Fibroblast of skin of back (primary cell): ENCODE results near the gene MLST8.
A peak's percentile ranks its signal among the peaks of the same experiment; 100 is the strongest.
"Not testable (repeated sequence)": the region's sequence is repeated elsewhere in the genome, so short reads cannot be mapped to it uniquely, and the experiment has no call there.

ENCODE experiments used
- DNase-seq: peaks from one replicate; pipeline ENCODE4 v3.0.0-alpha.2; 2013

Gene MLST8

DNA sequence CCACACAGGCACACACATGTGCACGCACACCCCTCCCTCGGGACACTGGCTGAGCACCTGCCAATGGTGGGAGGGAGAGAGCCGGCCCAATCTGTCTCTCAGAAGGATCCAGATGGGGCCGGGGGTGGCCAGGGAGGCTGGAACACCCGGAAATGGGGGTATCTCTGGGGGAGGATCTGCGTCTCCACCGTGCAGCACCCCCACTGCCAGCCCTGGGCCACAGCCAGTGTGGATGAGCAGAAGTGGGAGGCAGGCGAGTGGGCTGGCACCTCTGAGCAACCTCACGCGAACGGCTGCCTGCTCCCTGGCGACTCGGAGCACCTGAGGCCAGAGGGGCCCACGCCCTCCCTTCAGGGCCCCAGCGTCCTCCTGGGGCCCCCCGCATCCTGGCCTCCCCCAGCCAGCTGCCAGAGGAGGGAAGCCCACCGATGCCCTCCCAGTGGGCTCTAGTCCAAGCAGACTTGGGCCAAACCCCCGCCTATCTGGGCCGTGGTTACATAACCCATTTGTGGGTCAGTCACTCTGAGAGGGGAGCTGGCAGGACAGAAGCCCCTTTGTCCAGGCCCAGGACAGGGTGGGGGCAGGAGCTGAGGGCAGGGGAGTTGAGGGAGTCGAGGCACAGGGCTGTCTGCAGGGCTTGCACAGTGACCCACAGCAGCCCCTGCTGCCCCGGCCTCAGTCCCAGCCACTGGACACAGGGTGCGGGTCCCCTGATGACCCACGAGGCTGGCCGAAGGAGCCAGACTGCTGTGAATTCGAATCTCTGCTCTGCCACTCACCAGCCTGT lies 14.4 kb upstream of the MLST8 start:
- no peak for DNase-seq

DNA sequence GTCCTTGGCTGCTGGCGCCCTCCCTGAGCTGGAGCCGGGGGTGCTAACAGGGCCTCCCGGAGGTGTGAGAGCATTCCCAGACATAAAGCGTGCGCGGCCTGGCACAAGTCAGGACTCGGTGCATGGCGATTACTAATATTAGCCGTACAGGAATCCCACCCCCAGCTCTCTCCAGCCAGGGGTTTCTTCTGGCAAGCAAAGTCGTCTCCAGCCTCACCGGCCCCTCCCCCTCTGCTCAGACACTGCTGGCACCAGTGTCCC lies 13.9 kb upstream of the MLST8 start:
- no peak for DNase-seq

DNA sequence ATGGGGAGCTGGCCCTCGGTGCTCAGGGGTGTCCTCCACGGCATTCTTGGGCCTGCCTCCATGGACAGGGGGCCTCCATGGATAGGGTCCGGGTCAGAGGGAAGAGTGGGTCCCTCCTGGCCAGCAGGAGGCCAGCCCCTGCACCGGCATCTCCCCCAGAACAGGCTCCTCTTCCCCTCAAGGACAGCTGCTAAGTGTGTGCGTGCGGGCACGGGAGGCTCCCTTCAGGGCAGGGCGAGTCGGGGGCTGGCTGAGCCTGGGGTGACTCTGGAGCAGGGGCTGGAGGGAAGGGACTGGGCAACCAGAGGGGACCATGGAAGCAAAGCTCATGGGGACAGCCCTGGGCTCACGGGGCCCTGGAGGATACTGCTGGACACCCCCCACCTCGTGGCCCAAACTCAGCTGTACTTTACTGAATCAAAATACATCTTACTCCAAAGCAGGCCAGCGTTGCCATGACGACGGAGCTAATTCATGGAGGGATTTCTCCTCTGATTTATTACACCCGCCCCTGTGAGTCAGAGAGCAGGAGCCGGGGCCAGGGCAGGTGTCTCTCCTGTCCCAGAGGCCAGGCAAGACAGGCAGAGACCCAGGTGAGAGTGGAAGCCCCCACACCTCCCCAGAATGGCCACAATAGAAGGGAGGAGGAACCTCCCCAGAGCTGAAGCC lies 11.0 kb upstream of the MLST8 start:
- DNase-seq, result peak; percentile 37

GRCh38 chr16:2194852-2195321 lies 10.4 kb upstream of the MLST8 start:
- peak; percentile 17 for DNase-seq

DNA sequence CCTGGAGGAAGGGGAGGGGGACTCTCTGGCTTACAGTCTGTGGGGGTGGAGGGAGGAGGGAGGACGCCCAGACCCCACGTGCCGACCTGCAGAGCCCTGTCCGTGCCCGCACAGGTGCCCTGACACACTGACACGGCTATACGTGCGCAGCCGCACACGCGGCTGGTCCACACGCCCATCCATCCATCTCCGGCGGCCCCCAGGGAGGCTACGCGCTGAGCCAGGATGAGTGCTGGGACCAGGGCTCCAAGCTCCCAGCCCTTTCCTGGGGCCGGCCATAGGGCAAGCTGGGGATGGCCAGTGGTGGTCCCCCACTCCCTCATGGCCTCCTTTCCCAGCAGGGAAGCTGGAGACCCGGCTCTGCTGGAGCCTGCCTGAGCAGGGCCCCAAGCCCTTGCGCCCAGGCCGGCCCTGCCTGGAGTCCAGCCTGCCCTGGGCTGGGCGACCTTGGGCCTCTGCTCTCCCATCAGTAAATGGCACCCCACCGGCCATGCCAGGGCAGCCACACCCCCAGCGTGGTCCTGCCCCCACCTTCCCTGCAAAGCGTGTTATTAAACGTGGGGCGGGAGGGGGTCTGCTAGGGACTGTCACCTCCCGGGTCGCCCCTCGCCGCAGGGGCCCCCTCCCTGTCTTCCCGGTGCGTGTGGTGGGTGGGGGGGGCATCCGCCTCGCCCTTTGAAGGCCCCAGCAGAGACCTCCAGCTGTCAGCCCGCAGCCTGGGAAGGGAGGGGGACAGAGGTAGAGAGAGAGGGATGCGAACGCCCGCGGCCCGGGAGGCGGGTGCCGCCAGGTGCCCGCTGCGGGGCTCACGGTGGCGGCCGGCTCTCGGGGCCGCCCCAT lies 9.7 kb upstream of the MLST8 start:
- no peak for DNase-seq

GRCh38 chr16:2196162-2196980 lies 8.9 kb upstream of the MLST8 start, which contains the start of gene CASKIN1:
CASKIN1 (minus strand) TSS chr16:2196605; CDS start chr16:2196432, 173 bp downstream.
- DNase-seq, result no peak

DNA sequence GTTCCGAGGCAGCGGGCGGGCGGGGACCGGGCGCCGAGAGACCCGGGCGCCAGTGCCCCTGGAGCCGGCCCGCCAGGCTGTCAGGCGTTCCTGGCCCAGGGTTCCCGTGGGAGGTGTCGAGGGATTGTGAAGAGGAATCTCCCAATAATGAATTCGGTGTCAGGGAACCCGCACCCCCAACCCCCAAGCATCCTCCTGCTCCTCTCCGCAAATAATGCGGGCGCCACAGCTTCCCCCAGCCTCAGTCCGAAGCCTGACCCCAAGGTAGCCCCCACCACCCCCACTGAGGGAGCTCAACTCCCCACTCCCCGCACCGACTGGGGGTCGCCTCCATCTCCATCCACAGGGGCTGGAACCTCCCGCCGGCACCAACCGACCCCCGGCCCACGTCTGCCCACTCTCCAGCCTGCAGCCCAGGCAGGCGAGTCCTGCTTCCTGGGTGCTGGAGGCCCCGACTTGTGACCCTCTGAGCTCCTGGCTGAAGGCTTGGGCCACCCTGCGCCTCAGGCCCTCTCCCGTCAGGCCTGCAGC lies 8.2 kb upstream of the MLST8 start:
- DNase-seq, result no peak

DNA sequence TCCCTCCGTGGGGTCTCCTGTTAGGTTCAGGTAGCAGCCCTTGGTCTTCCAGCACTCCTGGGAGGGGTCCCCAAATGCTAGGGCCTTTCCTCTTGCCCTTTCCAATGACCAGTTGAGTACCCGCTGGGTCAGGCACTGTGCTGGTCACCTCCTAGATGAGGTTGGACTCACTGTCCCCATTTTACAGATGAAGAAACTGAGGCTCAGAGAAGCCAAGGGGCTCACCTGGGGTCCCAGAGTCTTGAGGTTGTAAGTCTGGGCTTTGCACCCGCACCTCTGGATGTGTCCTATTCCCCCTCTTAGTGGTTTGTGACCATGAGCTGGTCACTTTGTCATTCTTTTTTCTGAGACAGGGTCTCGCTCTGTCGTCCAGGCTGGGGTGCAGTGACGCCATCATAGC lies 7.5 kb upstream of the MLST8 start:
- DNase-seq, result no peak

GRCh38 chr16:2198283-2198682 lies 7.0 kb upstream of the MLST8 start:
- no peak for DNase-seq

DNA sequence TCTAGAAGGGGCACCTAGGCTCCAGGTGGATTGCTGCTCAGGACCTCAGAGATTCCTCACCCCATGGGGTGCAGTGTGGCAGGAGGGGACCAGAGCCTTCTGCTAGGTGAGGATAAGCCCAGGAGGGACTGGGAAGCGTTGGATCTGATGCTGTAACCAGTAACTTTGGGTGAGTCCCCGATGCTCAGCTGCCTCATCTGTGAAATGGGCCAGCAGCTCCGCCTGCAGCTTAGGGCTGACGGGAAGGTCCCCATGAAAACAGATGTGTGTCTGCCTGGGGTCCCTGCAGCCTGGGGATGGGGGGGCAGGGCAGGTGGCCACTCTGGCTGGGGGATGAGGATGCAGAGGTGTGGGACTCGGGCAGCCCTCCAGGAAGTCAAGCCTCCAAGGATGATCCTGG lies 6.2 kb upstream of the MLST8 start:
- no peak for DNase-seq

DNA sequence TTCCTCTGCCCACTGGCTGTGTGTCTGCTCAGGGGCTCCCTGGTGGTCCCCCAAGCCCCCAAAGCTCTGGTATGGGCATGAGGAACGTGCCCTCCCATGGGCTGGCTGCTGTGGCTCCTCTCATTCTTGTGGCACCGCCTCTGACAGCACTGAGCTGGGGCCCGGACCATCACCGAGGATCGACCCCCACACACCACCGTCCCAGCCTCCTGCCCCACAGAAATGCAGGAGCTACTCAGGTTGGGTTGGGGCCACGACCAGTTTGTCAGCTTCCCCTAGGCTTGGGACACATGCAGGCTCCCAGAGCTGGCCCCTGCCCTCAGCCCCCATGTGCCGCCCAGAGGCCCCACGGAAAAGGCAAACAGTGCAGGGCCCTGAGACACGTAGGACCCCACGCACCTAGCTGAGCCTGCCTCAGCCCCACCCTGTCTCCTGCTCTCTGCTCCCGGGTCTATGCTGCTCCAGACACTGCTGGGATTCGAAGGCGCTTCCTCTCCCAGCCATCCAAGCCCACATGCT lies 5.6 kb upstream of the MLST8 start:
- DNase-seq, result no peak

- DNase-seq, result no peak
Measured at GRCh38 chr16:2200313-2200712, 4.9 kb upstream of the MLST8 start.

GRCh38 chr16:2203119-2203688 lies 2.0 kb upstream of the MLST8 start:
- not testable (repeated sequence) for DNase-seq

DNA sequence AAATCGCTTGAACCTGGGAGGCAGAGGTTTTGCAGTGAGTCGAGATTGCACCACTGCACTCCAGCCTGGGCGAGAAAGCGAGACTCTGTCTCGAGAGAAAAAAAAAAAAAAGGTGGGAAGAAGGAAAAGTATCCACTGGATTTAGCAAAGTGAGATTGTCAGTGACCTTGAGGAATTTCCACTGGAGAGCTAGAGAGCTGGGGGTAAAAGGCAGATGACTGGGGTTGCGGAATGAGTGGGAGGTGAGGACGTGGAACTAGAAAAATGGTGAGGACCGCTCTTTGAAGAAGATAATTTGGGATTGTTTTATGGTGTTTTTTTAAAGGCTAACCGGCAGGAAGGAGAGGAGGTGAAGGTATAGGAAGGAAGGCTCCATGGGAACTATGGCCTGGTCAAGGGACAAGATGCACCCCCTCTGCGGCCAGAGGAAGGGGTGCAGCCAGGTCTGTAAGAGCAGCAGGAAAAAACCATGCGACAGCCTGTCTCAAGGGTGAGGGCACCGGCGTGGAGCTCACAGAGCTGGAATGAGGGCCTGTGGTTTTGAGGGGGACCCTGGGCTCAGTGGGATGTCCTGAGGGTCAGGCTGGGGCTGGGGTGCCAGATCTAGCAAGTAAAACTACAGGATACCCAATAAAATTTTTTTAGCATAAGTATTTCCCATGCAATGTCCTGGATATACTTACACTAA lies 694 bp upstream of the MLST8 start:
- no peak for DNase-seq

- no peak for DNase-seq
Measured at GRCh38 chr16:2205967-2206313, 686 bp downstream of the MLST8 start.

GRCh38 chr16:2206420-2206779 lies 1.1 kb downstream of the MLST8 start:
- DNase-seq, result no peak

GRCh38 chr16:2206780-2207433 lies 1.7 kb downstream of the MLST8 start:
- DNase-seq, result no peak

- no peak for DNase-seq
Measured at GRCh38 chr16:2207872-2208271, 2.6 kb downstream of the MLST8 start.

- no peak for DNase-seq
Measured at GRCh38 chr16:2208308-2208707, 3.1 kb downstream of the MLST8 start.

DNA sequence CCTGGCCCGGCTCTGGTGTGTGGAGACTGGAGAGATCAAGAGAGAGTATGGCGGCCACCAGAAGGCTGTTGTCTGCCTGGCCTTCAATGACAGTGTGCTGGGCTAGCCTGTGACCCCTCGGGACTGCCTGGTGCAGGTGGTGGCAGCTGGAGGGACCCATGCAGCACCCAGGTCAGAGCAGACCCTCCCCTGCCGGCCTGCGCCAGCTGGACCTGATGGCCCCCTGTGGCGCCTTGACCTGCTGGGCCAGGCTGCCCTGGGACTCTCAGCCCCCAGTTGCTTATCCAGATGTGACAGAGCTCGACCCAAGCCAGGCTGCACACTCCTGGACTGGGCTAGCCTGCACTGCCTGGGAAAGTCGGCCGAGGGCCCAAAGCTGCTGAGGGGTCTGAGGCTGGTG lies 3.5 kb downstream of the MLST8 start:
- DNase-seq, result no peak
